ENCODE measurements around the gene ESPN.
"Not testable (repeated sequence)": the region's sequence is repeated elsewhere in the genome, so short reads cannot be mapped to it uniquely, and the experiment has no call there.

Gene ESPN

DNA sequence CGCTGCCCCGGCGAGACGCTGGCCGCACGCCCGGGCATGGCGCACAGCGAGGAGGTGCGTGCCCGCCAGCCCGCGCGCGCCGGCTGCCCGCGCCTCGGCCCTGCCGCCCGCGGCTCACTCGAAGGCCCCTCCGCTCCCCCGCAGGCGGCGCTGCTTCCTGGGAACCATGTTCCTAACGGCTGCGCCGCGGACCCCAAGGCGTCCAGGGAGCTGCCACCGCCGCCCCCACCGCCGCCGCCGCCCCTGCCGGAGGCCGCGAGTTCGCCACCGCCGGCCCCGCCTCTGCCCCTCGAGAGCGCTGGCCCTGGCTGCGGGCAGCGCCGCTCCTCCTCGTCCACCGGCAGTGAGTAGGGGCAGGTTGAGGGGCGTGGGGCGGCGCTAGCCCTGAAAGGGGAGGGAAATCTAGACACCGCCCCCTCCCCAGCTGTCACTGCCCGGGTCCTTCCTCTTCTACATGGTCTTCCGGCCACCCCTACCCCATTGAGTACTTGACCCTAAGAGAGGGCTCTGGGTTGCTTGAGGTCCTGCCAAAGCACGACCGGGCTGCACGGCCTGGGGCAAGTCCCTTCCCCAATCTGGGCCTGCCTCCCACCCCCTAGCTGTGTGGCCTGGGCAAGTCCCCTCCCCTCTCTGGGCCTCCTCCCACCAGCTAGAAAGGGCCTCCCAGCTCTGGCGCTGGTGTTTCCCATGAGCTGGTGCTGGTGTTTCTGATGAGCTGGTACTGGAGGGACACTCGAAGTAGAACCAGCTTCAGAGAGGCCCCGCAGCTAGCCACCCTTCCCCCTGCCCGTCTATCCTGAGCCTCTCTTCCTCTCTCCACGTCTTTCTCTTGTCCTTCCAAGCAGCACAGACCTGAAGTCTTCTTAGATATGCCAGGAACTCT is 24.4 kb downstream of the ESPN start:
- Histone ChIP-seq H3K36me3 (ENCODE audit: control insufficient read depth in 2 of 2, insufficient read depth in 1 of 2, low read length in 2 of 2) (no peaks in the 10 kb centered on the region), H3K4me1 (ENCODE audit: control insufficient read depth, insufficient read depth, low read length) (no peaks in the 10 kb centered on the region), H3K4me3 (ENCODE audit: low read depth, low read length) (no peak overlapping the region), H3K27ac (ENCODE audit: extremely low read depth, low read depth, low read length) (no peak overlapping the region), H3K9me3 (ENCODE audit: control insufficient read depth, insufficient read depth, low read depth, low read length) (no peaks in the 10 kb centered on the region)
- POLR2A ChIA-PET, result no interaction called here
- CTCF ChIA-PET, result interaction anchor here (0.6 to 2.2 kb wide), 7 partner anchors 8 to 202 kb away, joined by 3 to 11 read pairs (median 3); no protein-coding TSS in a partner anchor
- TF ChIP-seq ZNF335 (tag by site-specific recombination; conservative IDR thresholded peaks at IDR 0.05) (peak; percentile 40), GFI1B (tag by site-specific recombination; IDR thresholded peaks at IDR 0.05) (no peak), ZNF768 (tag by site-specific recombination; IDR thresholded peaks at IDR 0.05) (0 out of 2 replicates have a peak, but pooled peaks have one; percentile 40), EGR2 (tag by site-specific recombination; IDR thresholded peaks at IDR 0.05; ENCODE audit: low read depth) (peak; percentile 9; the same call in 1 of the 2 replicates), ZFHX2 (tag by site-specific recombination; conservative IDR thresholded peaks at IDR 0.05) (0 out of 2 replicates have a peak, but pooled peaks have one; percentile 18), ZNF112 (tag by site-specific recombination; IDR thresholded peaks at IDR 0.05) (no peak), SP2 (tag by site-specific recombination; IDR thresholded peaks at IDR 0.05) (peak; percentile 56; the same call in 1 of the 2 replicates), SP3 (tag by site-specific recombination; IDR thresholded peaks at IDR 0.05) (peak; percentile 55)
- TF ChIP-seq, protein P1, sequence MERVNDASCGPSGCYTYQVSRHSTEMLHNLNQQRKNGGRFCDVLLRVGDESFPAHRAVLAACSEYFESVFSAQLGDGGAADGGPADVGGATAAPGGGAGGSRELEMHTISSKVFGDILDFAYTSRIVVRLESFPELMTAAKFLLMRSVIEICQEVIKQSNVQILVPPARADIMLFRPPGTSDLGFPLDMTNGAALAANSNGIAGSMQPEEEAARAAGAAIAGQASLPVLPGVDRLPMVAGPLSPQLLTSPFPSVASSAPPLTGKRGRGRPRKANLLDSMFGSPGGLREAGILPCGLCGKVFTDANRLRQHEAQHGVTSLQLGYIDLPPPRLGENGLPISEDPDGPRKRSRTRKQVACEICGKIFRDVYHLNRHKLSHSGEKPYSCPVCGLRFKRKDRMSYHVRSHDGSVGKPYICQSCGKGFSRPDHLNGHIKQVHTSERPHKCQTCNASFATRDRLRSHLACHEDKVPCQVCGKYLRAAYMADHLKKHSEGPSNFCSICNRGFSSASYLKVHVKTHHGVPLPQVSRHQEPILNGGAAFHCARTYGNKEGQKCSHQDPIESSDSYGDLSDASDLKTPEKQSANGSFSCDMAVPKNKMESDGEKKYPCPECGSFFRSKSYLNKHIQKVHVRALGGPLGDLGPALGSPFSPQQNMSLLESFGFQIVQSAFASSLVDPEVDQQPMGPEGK (tag by site-specific recombination; IDR thresholded peaks at IDR 0.05), result peak; percentile 18; the same call in 1 of the 2 replicates
- TF ChIP-seq, protein P2, sequence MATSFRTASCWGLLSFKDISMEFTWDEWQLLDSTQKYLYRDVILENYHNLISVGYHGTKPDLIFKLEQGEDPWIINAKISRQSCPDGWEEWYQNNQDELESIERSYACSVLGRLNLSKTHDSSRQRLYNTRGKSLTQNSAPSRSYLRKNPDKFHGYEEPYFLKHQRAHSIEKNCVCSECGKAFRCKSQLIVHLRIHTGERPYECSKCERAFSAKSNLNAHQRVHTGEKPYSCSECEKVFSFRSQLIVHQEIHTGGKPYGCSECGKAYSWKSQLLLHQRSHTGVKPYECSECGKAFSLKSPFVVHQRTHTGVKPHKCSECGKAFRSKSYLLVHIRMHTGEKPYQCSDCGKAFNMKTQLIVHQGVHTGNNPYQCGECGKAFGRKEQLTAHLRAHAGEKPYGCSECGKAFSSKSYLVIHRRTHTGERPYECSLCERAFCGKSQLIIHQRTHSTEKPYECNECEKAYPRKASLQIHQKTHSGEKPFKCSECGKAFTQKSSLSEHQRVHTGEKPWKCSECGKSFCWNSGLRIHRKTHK (tag by site-specific recombination; IDR thresholded peaks at IDR 0.05), result no peak

DNA sequence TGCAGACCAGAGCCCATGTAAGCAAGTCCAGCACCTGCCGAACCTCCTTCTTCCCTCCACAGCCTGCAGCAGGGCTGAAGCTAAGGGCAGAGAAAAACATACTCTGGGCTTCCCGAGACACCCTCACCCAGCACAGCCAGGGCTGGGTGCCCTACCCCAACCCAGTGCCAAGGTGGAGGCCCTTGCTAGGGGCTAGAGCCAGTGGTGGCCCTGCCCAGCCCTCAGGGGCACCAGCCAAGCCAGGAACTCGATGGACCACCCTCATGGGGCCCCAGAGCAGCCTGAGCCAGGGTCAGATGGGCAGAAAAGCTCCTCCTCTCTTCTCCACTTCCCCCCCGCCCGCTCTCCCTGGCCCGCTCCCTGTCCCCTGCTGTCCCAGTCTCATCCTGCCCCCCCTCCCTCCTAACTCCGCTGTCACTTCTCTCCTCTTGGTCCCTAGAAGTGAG is 25.5 kb downstream of the ESPN start:
- Histone ChIP-seq H3K4me3 (ENCODE audit: low read depth, low read length) (no peak overlapping the region), H3K36me3 (ENCODE audit: control insufficient read depth in 2 of 2, insufficient read depth in 1 of 2, low read length in 2 of 2) (no peaks in the 10 kb centered on the region), H3K27ac (ENCODE audit: extremely low read depth, low read depth, low read length) (no peak overlapping the region), H3K4me1 (ENCODE audit: control insufficient read depth, insufficient read depth, low read length) (no peaks in the 10 kb centered on the region), H3K9me3 (ENCODE audit: control insufficient read depth, insufficient read depth, low read depth, low read length) (no peaks in the 10 kb centered on the region)
- TF ChIP-seq BCL11B (tag by site-specific recombination; IDR thresholded peaks at IDR 0.05; ENCODE audit: low read depth) (no peak), ZNF175 (tag by site-specific recombination; IDR thresholded peaks at IDR 0.05) (no peak), ZNF529 (tag by site-specific recombination; IDR thresholded peaks at IDR 0.05; ENCODE audit: insufficient replicate concordance) (no peak), ZNF341 (tag by site-specific recombination; IDR thresholded peaks at IDR 0.05; ENCODE audit: low read depth) (0 out of 2 replicates have a peak, but pooled peaks have one; percentile 28), ZNF146 (tag by site-specific recombination; IDR thresholded peaks at IDR 0.05) (no peak), ZNF394 (tag by site-specific recombination; IDR thresholded peaks at IDR 0.05; ENCODE audit: borderline replicate concordance) (no peak), HOXA7 (CRISPR knock-in tag; IDR thresholded peaks at IDR 0.05; ENCODE audit: borderline replicate concordance) (no peak), ZNF629 (tag by site-specific recombination; IDR thresholded peaks at IDR 0.05) (no peak), ZBTB8A (tag by site-specific recombination; IDR thresholded peaks at IDR 0.05) (0 out of 2 replicates have a peak, but pooled peaks have one; percentile 13), RBAK (tag by site-specific recombination; IDR thresholded peaks at IDR 0.05) (no peak), YY1 (tag by site-specific recombination; IDR thresholded peaks at IDR 0.05) (no peak)
- TF ChIP-seq, protein P3, sequence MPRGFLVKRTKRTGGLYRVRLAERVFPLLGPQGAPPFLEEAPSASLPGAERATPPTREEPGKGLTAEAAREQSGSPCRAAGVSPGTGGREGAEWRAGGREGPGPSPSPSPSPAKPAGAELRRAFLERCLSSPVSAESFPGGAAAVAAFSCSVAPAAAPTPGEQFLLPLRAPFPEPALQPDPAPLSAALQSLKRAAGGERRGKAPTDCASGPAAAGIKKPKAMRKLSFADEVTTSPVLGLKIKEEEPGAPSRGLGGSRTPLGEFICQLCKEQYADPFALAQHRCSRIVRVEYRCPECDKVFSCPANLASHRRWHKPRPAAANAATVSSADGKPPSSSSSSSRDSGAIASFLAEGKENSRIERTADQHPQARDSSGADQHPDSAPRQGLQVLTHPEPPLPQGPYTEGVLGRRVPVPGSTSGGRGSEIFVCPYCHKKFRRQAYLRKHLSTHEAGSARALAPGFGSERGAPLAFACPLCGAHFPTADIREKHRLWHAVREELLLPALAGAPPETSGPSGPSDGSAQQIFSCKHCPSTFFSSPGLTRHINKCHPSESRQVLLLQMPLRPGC (tag by site-specific recombination; IDR thresholded peaks at IDR 0.05), result no peak
- TF ChIP-seq, protein P4, sequence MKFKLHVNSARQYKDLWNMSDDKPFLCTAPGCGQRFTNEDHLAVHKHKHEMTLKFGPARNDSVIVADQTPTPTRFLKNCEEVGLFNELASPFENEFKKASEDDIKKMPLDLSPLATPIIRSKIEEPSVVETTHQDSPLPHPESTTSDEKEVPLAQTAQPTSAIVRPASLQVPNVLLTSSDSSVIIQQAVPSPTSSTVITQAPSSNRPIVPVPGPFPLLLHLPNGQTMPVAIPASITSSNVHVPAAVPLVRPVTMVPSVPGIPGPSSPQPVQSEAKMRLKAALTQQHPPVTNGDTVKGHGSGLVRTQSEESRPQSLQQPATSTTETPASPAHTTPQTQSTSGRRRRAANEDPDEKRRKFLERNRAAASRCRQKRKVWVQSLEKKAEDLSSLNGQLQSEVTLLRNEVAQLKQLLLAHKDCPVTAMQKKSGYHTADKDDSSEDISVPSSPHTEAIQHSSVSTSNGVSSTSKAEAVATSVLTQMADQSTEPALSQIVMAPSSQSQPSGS (tag by site-specific recombination; IDR thresholded peaks at IDR 0.05; ENCODE audit: low read depth), result no peak
- POLR2A ChIA-PET, result no interaction called here
- CTCF ChIA-PET, result interaction anchor here (0.6 to 2.2 kb wide), 7 partner anchors 9 to 197 kb away, joined by 3 to 11 read pairs (median 3); no protein-coding TSS in a partner anchor

DNA sequence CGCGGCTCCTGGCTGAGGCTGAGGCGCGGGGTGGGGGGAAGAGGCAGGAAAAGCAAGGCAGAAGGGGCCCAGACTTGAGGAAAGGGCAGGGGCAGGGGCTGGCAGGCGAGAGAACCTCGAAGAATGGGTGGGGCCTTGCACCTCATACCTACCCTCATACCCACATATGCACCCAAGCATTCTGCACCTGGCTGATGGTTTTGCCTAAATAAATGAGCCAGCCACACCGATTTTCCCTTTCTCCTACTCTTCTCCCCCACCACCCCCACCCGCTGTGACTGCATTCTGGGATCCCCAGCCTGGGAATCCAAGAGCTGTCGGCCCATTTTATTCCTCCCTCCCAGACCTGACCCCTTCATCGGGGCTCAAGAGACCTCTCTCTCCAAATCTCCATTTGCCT is 25.9 kb downstream of the ESPN start:
- H3K9me3 ChIP-seq (ENCODE audit: control insufficient read depth, insufficient read depth, low read depth, low read length); H3K36me3 ChIP-seq (ENCODE audit: control insufficient read depth in 2 of 2, insufficient read depth in 1 of 2, low read length in 2 of 2); H3K4me1 ChIP-seq (ENCODE audit: control insufficient read depth, insufficient read depth, low read length); POLR2A ChIA-PET; H3K4me3 ChIP-seq (ENCODE audit: low read depth, low read length); H3K27ac ChIP-seq (ENCODE audit: extremely low read depth, low read depth, low read length): not testable (repeated sequence)
- CTCF ChIA-PET, result interaction anchor here (0.6 to 1.1 kb wide), 3 partner anchors 13 to 196 kb away, joined by 3 read pairs; no protein-coding TSS in a partner anchor
